ENCODE measurements around the gene MROH2B. TPM values are rescaled to one million over a fixed set of nuclear protein-coding genes. Genes with fewer than 3 reads are reported as not detected.

Gene MROH2B
- total RNA-seq, 3 donors from 2014 or later = not detected

- TF ChIP-seq, protein P1, sequence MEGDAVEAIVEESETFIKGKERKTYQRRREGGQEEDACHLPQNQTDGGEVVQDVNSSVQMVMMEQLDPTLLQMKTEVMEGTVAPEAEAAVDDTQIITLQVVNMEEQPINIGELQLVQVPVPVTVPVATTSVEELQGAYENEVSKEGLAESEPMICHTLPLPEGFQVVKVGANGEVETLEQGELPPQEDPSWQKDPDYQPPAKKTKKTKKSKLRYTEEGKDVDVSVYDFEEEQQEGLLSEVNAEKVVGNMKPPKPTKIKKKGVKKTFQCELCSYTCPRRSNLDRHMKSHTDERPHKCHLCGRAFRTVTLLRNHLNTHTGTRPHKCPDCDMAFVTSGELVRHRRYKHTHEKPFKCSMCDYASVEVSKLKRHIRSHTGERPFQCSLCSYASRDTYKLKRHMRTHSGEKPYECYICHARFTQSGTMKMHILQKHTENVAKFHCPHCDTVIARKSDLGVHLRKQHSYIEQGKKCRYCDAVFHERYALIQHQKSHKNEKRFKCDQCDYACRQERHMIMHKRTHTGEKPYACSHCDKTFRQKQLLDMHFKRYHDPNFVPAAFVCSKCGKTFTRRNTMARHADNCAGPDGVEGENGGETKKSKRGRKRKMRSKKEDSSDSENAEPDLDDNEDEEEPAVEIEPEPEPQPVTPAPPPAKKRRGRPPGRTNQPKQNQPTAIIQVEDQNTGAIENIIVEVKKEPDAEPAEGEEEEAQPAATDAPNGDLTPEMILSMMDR (IDR thresholded peaks at IDR 0.05) = no peak
- H3K9me3 ChIP-seq = no peaks in the 10 kb centered on the region
- no peak overlapping the region for H3K4me3 ChIP-seq
- ATAC-seq = peak; percentile 51
- peak in 1 of 3 donors; percentile 37 for DNase-seq
- H3K36me3 ChIP-seq (ENCODE audit: low read depth) = no peaks in the 10 kb centered on the region
- H3K4me1 ChIP-seq (ENCODE audit: low read depth) = no peaks in the 10 kb centered on the region
- intact Hi-C loops (cut with DNase I, micrococcal nuclease) = no loop called here
Observed at GRCh38 chr5:40991168-40991980, 79.8 kb downstream of the MROH2B start.

- TF ChIP-seq, protein P1 (IDR thresholded peaks at IDR 0.05) = no peak
- DNase-seq = no peak
- no peaks in the 10 kb centered on the region for H3K36me3 ChIP-seq (ENCODE audit: low read depth)
- no peaks in the 10 kb centered on the region for H3K4me1 ChIP-seq (ENCODE audit: low read depth)
- H3K4me3 ChIP-seq = no peak overlapping the region
- H3K9me3 ChIP-seq = no peaks in the 10 kb centered on the region
- intact Hi-C loops (cut with DNase I, micrococcal nuclease) = no loop called here
- ATAC-seq = no peak
Observed at GRCh38 chr5:40988746-40989510, 82.2 kb downstream of the MROH2B start.

- Histone ChIP-seq H3K9me3 (no peaks in the 10 kb centered on the region), H3K4me1 (ENCODE audit: low read depth) (no peaks in the 10 kb centered on the region), H3K4me3 (no peak overlapping the region), H3K36me3 (ENCODE audit: low read depth) (no peaks in the 10 kb centered on the region)
- TF ChIP-seq, protein P1 (IDR thresholded peaks at IDR 0.05) = no peak
- no peak for ATAC-seq
- DNase-seq = no peak
- intact Hi-C loops (cut with DNase I, micrococcal nuclease) = no loop called here
Observed at GRCh38 chr5:40987349-40987748, 83.8 kb downstream of the MROH2B start.

- intact Hi-C loops (cut with DNase I, micrococcal nuclease) = no loop called here
- no peaks in the 10 kb centered on the region for H3K36me3 ChIP-seq (ENCODE audit: low read depth)
- ATAC-seq (no peak), DNase-seq (no peak)
- no peaks in the 10 kb centered on the region for H3K9me3 ChIP-seq
- no peak overlapping the region for H3K4me3 ChIP-seq
- H3K4me1 ChIP-seq (ENCODE audit: low read depth) = no peaks in the 10 kb centered on the region
- TF ChIP-seq, protein P1 (IDR thresholded peaks at IDR 0.05) = no peak
Observed at GRCh38 chr5:40986666-40987065, 84.5 kb downstream of the MROH2B start.

DNA sequence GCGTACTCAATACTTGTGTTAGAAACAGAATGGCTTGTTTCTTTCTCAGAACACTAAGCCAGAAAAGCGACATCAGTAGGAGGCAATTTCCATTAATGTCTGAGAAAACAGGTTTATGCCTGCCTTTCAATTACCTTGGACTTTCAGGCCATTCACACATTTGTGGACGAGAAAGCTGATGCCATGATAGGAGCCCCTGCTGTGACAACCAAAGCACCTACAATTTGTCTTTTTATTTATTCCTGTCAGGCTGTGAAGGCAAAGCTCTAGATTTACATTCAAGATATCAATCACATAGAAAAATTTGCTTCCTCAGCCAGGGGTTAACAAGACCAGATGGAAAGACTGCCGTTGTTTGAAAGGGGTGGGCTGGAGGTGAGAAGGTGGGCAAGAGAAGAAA, 85.6 kb downstream of the MROH2B start:
- no peak for DNase-seq
- Histone ChIP-seq H3K9me3 (no peaks in the 10 kb centered on the region), H3K36me3 (ENCODE audit: low read depth) (no peaks in the 10 kb centered on the region)

More for the DNA sequence above, 85.6 kb downstream of the MROH2B start:
- intact Hi-C loops (cut with DNase I, micrococcal nuclease) = no loop called here
- no peak for ATAC-seq
- TF ChIP-seq, protein P1 (IDR thresholded peaks at IDR 0.05) = no peak
- H3K4me3 ChIP-seq = no peak overlapping the region
- no peaks in the 10 kb centered on the region for H3K4me1 ChIP-seq (ENCODE audit: low read depth)
